GM23338 (cell line): ENCODE data around the gene SNX14. TPM values are rescaled to one million over a fixed set of nuclear protein-coding genes. Genes with fewer than 3 reads are reported as not detected.
"Not testable (repeated sequence)": the region's sequence is repeated elsewhere in the genome, so short reads cannot be mapped to it uniquely, and the experiment has no call there.

ENCODE experiments used
- ATAC-seq: fragments of 200-7000 bp; cut with Tn5 transposase; 3 replicates; pipeline ENCODE4 v1.9.1; 2020
- DNase-seq: peaks from one replicate; pipeline ENCODE4 v3.0.0-alpha.2; 2015; ENCODE audit warnings: low spot score
- H2AFZ ChIP-seq: fragments of 200-600 bp; sonication (generic); 2 replicates; pipeline ENCODE4 v1.8.0; 2016; ENCODE audit warnings: antibody characterized with exemption, mild to moderate bottlenecking, moderate library complexity
- H3F3A ChIP-seq: fragments of 200-600 bp; sonication (generic); replicated peaks from 2 replicates; pipeline ENCODE4 v1.8.0; 2017; ENCODE audit warnings: antibody characterized with exemption, mixed run types, low read depth
- H3K27ac ChIP-seq: fragments of 200-600 bp; sonication (generic); 2 replicates; pipeline ENCODE4 v1.6.1; 2016; ENCODE audit warnings: low read depth
- H3K27me3 ChIP-seq: fragments of 200-600 bp; sonication (generic); 2 replicates; pipeline ENCODE4 v1.8.0; 2016; ENCODE audit warnings: mild to moderate bottlenecking, mixed run types, moderate library complexity; ENCODE audit not compliant: insufficient read depth
- H3K36me3 ChIP-seq: fragments of 200-600 bp; sonication (generic); 2 replicates; pipeline ENCODE4 v1.8.0; 2016; ENCODE audit warnings: mild to moderate bottlenecking; ENCODE audit not compliant: insufficient read depth
- H3K4me1 ChIP-seq: fragments of 200-600 bp; sonication (generic); 2 replicates; pipeline ENCODE4 v1.8.0; 2016; ENCODE audit warnings: mild to moderate bottlenecking, moderate library complexity; ENCODE audit not compliant: insufficient read depth
- H3K4me2 ChIP-seq: fragments of 200-600 bp; sonication (generic); 2 replicates; pipeline ENCODE4 v1.7.1; 2017; ENCODE audit warnings: mixed run types
- H3K4me3 ChIP-seq: fragments of 200-600 bp; sonication (generic); 2 replicates; pipeline ENCODE4 v1.6.1; 2016; ENCODE audit warnings: mixed run types
- H3K79me2 ChIP-seq: fragments of 200-600 bp; sonication (generic); replicated peaks from 2 replicates; pipeline ENCODE4 v1.8.0; 2017; ENCODE audit warnings: mild to moderate bottlenecking; ENCODE audit not compliant: insufficient read depth
- H3K9me2 ChIP-seq: fragments of 200-600 bp; sonication (generic); 2 replicates; pipeline ENCODE4 v1.8.0; 2017; ENCODE audit not compliant: insufficient read depth
- H4K20me1 ChIP-seq: fragments of 200-600 bp; sonication (generic); replicated peaks from 2 replicates; pipeline ENCODE4 v1.8.0; 2017; ENCODE audit warnings: mild to moderate bottlenecking; ENCODE audit not compliant: insufficient read depth
- H3K27ac Mint-ChIP-seq: 2 replicates; pipeline ENCODE4 v1.8.0; 2020; ENCODE audit warnings: inconsistent platforms, mild to moderate bottlenecking, moderate library complexity, mixed read lengths
- H3K27me3 Mint-ChIP-seq: 3 replicates; pipeline ENCODE4 v1.8.0; 2022; ENCODE audit warnings: low read depth, mild to moderate bottlenecking, moderate library complexity, mixed read lengths, inconsistent platforms; ENCODE audit not compliant: insufficient read depth, poor library complexity
- H3K36me3 Mint-ChIP-seq: 3 replicates; pipeline ENCODE4 v1.8.0; 2021; ENCODE audit warnings: low read depth, mild to moderate bottlenecking, inconsistent platforms, moderate library complexity, mixed read lengths
- H3K4me1 Mint-ChIP-seq: 3 replicates; pipeline ENCODE4 v1.8.0; 2020; ENCODE audit warnings: mild to moderate bottlenecking, inconsistent platforms, mixed read lengths
- H3K4me3 Mint-ChIP-seq: 3 replicates; pipeline ENCODE4 v1.8.0; 2021; ENCODE audit warnings: moderate library complexity, mild to moderate bottlenecking, inconsistent platforms, mixed read lengths
- H3K9me3 Mint-ChIP-seq: 3 replicates; pipeline ENCODE4 v1.8.0; 2020; ENCODE audit warnings: moderate library complexity, mild to moderate bottlenecking, inconsistent platforms, mixed read lengths
- ETS1 ChIP-seq: IDR thresholded peaks from 2 replicates; pipeline ENCODE4 v1.6.1; 2016; ENCODE audit warnings: antibody characterized with exemption
- NANOG ChIP-seq: IDR thresholded peaks from 2 replicates; pipeline ENCODE4 v1.6.1; 2016; ENCODE audit warnings: antibody characterized with exemption, borderline replicate concordance
- ZNF114 ChIP-seq: fragments of 250-450 bp; sonication (Bioruptor Pico); IDR thresholded peaks from 2 replicates; pipeline ENCODE4 v1.5.0; 2020; ENCODE audit warnings: mild to moderate bottlenecking, moderate library complexity
- ZNF462 ChIP-seq: fragments of 250-450 bp; sonication (Bioruptor Pico); IDR thresholded peaks from 2 replicates; pipeline ENCODE4 v1.5.0; 2020; ENCODE audit warnings: mild to moderate bottlenecking, moderate library complexity
- polyA plus RNA-seq: library from polyadenylated mRNA; unstranded; fragments of >200 nt; fragmentation: Nextera tagmentation; extraction: Ambion mirVana; gene quantifications from 2 replicates; pipeline ENCODE4 v1.2.1, GENCODE V29; 2016
- total RNA-seq: library from RNA; depleted of rRNA; stranded (reverse); fragments of >200 nt; shearing (Covaris generic); gene quantifications from 2 replicates; pipeline ENCODE4 v1.2.3, GENCODE V29; 2014

SNX14 gene
- total and polyA plus RNA-seq, 2 experiments from 2014 or later = 23.1 to 32.0 TPM

GRCh38 chr6:85565736-85566135, 27.9 kb downstream of the SNX14 start (continued):
- TF ChIP-seq ZNF462 (CRISPR knock-in tag) = no peak

- not testable (repeated sequence) for H3K4me1 Mint-ChIP-seq, H3K36me3 ChIP-seq, H3K79me2 ChIP-seq, H3K27me3 Mint-ChIP-seq, H3K9me2 ChIP-seq, H3F3A ChIP-seq, H4K20me1 ChIP-seq, ATAC-seq, H3K9me3 Mint-ChIP-seq, H3K4me3 ChIP-seq, H3K27ac Mint-ChIP-seq, H3K4me1 ChIP-seq, H2AFZ ChIP-seq, DNase-seq, H3K27ac ChIP-seq, H3K27me3 ChIP-seq, H3K4me2 ChIP-seq, H3K4me3 Mint-ChIP-seq
- peaks cover 14% of the 10 kb centered on the region; the same call in 2 of the 3 replicates for H3K36me3 Mint-ChIP-seq
Observed at GRCh38 chr6:85564223-85564622, 29.4 kb downstream of the SNX14 start.

- H3K9me3 Mint-ChIP-seq = no peaks in the 10 kb centered on the region
- DNase-seq (no peak), ATAC-seq (no peak)
- H4K20me1 ChIP-seq = no peaks in the 10 kb centered on the region; the same call in 1 of the 2 replicates
- H3K4me3 Mint-ChIP-seq = no peak overlapping the region
- H3K9me2 ChIP-seq = no peaks in the 10 kb centered on the region
- no peak overlapping the region for H2AFZ ChIP-seq
- no peaks in the 10 kb centered on the region for H3K4me1 ChIP-seq
- no peak overlapping the region for H3K4me2 ChIP-seq
- H3K36me3 ChIP-seq = peaks cover 6% of the 10 kb centered on the region; the same call in 1 of the 2 replicates
- H3F3A ChIP-seq = no peaks in the 10 kb centered on the region
- H3K27ac ChIP-seq = no peak overlapping the region
- H3K27ac Mint-ChIP-seq = no peak overlapping the region
- H3K27me3 ChIP-seq = no peaks in the 10 kb centered on the region
- H3K79me2 ChIP-seq = no peaks in the 10 kb centered on the region
- no peaks in the 10 kb centered on the region for H3K4me1 Mint-ChIP-seq
- H3K36me3 Mint-ChIP-seq = peaks cover 14% of the 10 kb centered on the region; the same call in 2 of the 3 replicates
- no peak overlapping the region for H3K4me3 ChIP-seq
- H3K27me3 Mint-ChIP-seq = no peaks in the 10 kb centered on the region
- TF ChIP-seq ETS1 (no peak), NANOG (no peak), ZNF114 (no peak)
Observed at GRCh38 chr6:85561750-85562357, 31.8 kb downstream of the SNX14 start.
